MM.1S (cell line): ENCODE data around the gene ATP10D.

Experiments
- DNase-seq: peaks from one replicate; pipeline ENCODE4 v3.0.0-alpha.2; 2015
- H2AFZ ChIP-seq: fragments of 300-600 bp; sonication (generic); 2 replicates; pipeline ENCODE4 v1.6.0; 2016; ENCODE audit warnings: antibody characterized with exemption, low read length
- H3F3A ChIP-seq: fragments of 300-600 bp; sonication (generic); 2 replicates; pipeline ENCODE4 v1.6.1; 2016; ENCODE audit warnings: mild to moderate bottlenecking, antibody characterized with exemption, low read length, moderate library complexity, mixed read lengths; ENCODE audit not compliant: insufficient read depth
- H3K27ac ChIP-seq: fragments of 300-600 bp; sonication (generic); 2 replicates; pipeline ENCODE4 v1.5.1; 2016; ENCODE audit warnings: mild to moderate bottlenecking, low read length
- H3K27me3 ChIP-seq: fragments of 300-600 bp; sonication (generic); replicated peaks from 2 replicates; pipeline ENCODE4 v1.6.0; 2016; ENCODE audit warnings: low read length; ENCODE audit not compliant: insufficient read depth
- H3K36me3 ChIP-seq: fragments of 300-600 bp; sonication (generic); replicated peaks from 2 replicates; pipeline ENCODE4 v1.6.1; 2016; ENCODE audit warnings: mild to moderate bottlenecking, low read length, mixed read lengths; ENCODE audit not compliant: insufficient read depth
- H3K4me1 ChIP-seq: fragments of 300-600 bp; sonication (generic); 2 replicates; pipeline ENCODE4 v1.6.1; 2016; ENCODE audit warnings: low read length, mixed read lengths
- H3K4me2 ChIP-seq: fragments of 300-600 bp; sonication (generic); 2 replicates; pipeline ENCODE4 v1.6.0; 2016; ENCODE audit warnings: low read depth, low read length
- H3K4me3 ChIP-seq: fragments of 300-600 bp; sonication (generic); 2 replicates; pipeline ENCODE4 v1.5.1; 2016; ENCODE audit warnings: low read length, mixed read lengths
- H3K79me2 ChIP-seq: fragments of 300-600 bp; sonication (generic); 2 replicates; pipeline ENCODE4 v1.6.1; 2016; ENCODE audit warnings: mixed run types, low read length, mixed read lengths
- H3K9ac ChIP-seq: fragments of 300-600 bp; sonication (generic); 2 replicates; pipeline ENCODE4 v1.6.1; 2016; ENCODE audit warnings: low read length, mixed read lengths
- H3K9me2 ChIP-seq: fragments of 300-600 bp; sonication (generic); replicated peaks from 2 replicates; pipeline ENCODE4 v1.6.1; 2016; ENCODE audit warnings: mild to moderate bottlenecking, low read length, mixed read lengths; ENCODE audit not compliant: insufficient read depth
- H3K9me3 ChIP-seq: fragments of 300-600 bp; sonication (generic); replicated peaks from 2 replicates; pipeline ENCODE4 v1.6.1; 2016; ENCODE audit warnings: mild to moderate bottlenecking, low read length, mixed read lengths; ENCODE audit not compliant: insufficient read depth
- H4K20me1 ChIP-seq: fragments of 300-600 bp; sonication (generic); 2 replicates; pipeline ENCODE4 v1.6.1; 2016; ENCODE audit warnings: mild to moderate bottlenecking, low read length, moderate library complexity, mixed read lengths; ENCODE audit not compliant: insufficient read depth
- EZH2 ChIP-seq: fragments of 300-600 bp; sonication (generic); optimal IDR thresholded peaks from 2 replicates; pipeline ENCODE3; 2017; ENCODE audit warnings: low read depth, mild to moderate bottlenecking, antibody characterized with exemption, low read length, mixed read lengths
- EZH2phosphoT487 ChIP-seq: fragments of 300-600 bp; sonication (generic); IDR thresholded peaks from 2 replicates; pipeline ENCODE4 v1.6.1; 2018; ENCODE audit warnings: antibody characterized with exemption, low read length
- TF ChIP-seq, protein P1 (sequence below): fragments of 300-600 bp; sonication (generic); IDR thresholded peaks from 2 replicates; pipeline ENCODE4 v1.5.1; 2016; ENCODE audit warnings: antibody characterized with exemption, low read length, mixed read lengths

Gene ATP10D

DNA sequence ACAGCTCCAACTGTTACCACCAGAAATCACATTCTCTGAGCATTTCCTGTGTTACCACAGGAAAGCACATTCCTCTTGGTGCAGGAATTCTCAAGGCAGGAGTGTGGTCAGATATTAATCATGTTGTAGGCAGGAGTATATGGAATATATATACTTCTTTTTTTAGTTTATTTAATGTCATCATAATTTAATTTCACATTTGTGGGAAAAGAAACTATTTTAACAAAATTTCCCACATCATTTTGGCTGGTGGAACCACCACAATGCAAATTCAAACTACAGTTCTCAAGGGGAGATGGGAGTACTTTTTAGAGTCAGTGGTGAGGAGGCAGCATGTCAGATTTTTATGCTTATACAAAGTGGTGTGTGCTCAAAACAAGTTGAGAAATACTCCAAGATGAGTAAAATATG lies 139.0 kb downstream of the ATP10D start:
- Histone ChIP-seq H3K4me1 (no peaks in the 10 kb centered on the region), H3K27me3 (no peaks in the 10 kb centered on the region), H3K4me2 (no peak overlapping the region), H3K36me3 (no peaks in the 10 kb centered on the region), H3K9me2 (no peaks in the 10 kb centered on the region), H3F3A (no peaks in the 10 kb centered on the region), H3K9me3 (no peaks in the 10 kb centered on the region), H3K4me3 (no peak overlapping the region), H3K9ac (no peak overlapping the region), H4K20me1 (no peaks in the 10 kb centered on the region), H3K27ac (no peak overlapping the region), H2AFZ (no peak overlapping the region), H3K79me2 (no peaks in the 10 kb centered on the region)
- TF ChIP-seq EZH2phosphoT487 (no peak), EZH2 (no peak)
- TF ChIP-seq, protein P1, sequence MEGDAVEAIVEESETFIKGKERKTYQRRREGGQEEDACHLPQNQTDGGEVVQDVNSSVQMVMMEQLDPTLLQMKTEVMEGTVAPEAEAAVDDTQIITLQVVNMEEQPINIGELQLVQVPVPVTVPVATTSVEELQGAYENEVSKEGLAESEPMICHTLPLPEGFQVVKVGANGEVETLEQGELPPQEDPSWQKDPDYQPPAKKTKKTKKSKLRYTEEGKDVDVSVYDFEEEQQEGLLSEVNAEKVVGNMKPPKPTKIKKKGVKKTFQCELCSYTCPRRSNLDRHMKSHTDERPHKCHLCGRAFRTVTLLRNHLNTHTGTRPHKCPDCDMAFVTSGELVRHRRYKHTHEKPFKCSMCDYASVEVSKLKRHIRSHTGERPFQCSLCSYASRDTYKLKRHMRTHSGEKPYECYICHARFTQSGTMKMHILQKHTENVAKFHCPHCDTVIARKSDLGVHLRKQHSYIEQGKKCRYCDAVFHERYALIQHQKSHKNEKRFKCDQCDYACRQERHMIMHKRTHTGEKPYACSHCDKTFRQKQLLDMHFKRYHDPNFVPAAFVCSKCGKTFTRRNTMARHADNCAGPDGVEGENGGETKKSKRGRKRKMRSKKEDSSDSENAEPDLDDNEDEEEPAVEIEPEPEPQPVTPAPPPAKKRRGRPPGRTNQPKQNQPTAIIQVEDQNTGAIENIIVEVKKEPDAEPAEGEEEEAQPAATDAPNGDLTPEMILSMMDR, result no peak
- DNase-seq, result no peak

DNA sequence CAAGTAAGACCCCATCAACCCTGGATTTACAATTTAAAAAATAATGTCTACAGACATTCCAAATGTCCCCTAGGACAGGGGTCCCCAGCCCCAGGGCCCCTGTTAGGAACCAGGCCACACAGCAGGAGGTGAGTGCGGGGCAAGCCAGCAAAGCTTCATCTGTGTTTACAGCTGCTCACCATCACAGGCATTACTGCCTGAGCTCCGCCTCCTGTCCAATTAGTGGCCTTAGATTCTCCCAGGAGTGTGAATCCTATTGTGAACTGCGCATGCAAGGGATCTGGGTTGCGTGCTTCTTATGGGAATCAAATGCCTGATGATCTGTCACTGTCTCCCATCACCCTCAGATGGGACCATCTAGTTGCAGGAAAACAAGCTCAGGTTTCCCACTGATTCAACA lies 146.1 kb downstream of the ATP10D start:
- no peaks in the 10 kb centered on the region for H3F3A ChIP-seq
- H3K36me3 ChIP-seq, result no peaks in the 10 kb centered on the region
- no peak overlapping the region for H3K27ac ChIP-seq
- H3K4me1 ChIP-seq, result no peaks in the 10 kb centered on the region
- no peaks in the 10 kb centered on the region for H3K79me2 ChIP-seq
- no peaks in the 10 kb centered on the region for H3K9me3 ChIP-seq
- H4K20me1 ChIP-seq, result no peaks in the 10 kb centered on the region
- no peak overlapping the region for H3K4me3 ChIP-seq
- no peak overlapping the region for H2AFZ ChIP-seq
- DNase-seq, result no peak
- no peaks in the 10 kb centered on the region for H3K27me3 ChIP-seq
- H3K4me2 ChIP-seq, result no peak overlapping the region
- no peak overlapping the region for H3K9ac ChIP-seq
- TF ChIP-seq, protein P1, result no peak
- TF ChIP-seq EZH2phosphoT487, result no peak
- TF ChIP-seq EZH2, result no peak
- no peaks in the 10 kb centered on the region for H3K9me2 ChIP-seq

DNA sequence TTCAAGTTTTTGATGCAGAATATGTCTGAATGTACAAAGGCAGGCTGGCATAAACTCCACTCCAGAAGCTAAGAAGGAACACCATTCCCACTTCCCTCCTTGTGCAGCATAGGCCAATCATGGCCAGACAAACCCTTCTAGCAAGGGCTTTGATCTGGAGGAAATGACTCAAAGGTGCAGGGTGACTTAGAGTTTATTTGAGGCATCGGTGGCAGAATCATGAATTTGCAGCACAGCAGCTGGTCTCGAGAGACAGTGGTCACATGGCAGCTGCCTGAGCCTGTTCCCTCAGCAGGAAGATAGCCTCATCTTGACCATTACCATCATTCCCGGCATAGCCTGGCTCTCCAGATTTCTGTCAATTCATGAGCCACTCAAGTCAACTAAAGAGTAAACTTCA lies 154.5 kb downstream of the ATP10D start:
- no peaks in the 10 kb centered on the region for H3K36me3 ChIP-seq
- no peak overlapping the region for H3K4me2 ChIP-seq
- H4K20me1 ChIP-seq, result no peaks in the 10 kb centered on the region
- H2AFZ ChIP-seq, result no peak overlapping the region
- H3K4me1 ChIP-seq, result no peaks in the 10 kb centered on the region
- H3K4me3 ChIP-seq, result no peak overlapping the region
- TF ChIP-seq EZH2phosphoT487 (no peak), EZH2 (no peak)
- TF ChIP-seq, protein P1, result no peak
- DNase-seq, result no peak
- no peaks in the 10 kb centered on the region for H3F3A ChIP-seq
- no peaks in the 10 kb centered on the region for H3K9me2 ChIP-seq
- H3K9me3 ChIP-seq, result no peaks in the 10 kb centered on the region
- no peaks in the 10 kb centered on the region for H3K27me3 ChIP-seq
- no peak overlapping the region for H3K27ac ChIP-seq
- H3K9ac ChIP-seq, result no peak overlapping the region
- no peaks in the 10 kb centered on the region for H3K79me2 ChIP-seq

DNA sequence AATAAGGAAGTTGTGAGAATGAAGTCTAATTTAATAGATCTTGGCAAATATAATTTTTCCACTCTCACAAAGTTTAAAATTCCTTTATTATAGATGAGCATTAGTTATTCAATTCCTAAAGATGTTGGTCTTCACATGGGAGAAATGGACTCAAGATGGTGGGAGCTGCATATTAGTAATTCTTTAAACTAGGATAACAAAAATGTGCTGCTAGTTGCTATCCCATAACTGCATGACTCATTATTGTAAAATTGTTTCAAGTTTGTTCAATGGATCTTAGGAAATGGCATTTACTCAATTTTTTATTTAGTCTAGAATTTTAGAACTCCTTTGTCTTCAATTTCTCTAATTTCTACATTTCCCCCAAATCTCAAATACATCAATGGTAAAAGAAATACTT lies 155.8 kb downstream of the ATP10D start:
- H3K4me1 ChIP-seq, result no peaks in the 10 kb centered on the region
- H3K79me2 ChIP-seq, result no peaks in the 10 kb centered on the region
- no peak overlapping the region for H3K4me2 ChIP-seq
- H2AFZ ChIP-seq, result no peak overlapping the region
- H3K27me3 ChIP-seq, result no peaks in the 10 kb centered on the region
- no peaks in the 10 kb centered on the region for H3K9me2 ChIP-seq
- H3F3A ChIP-seq, result no peaks in the 10 kb centered on the region
- no peaks in the 10 kb centered on the region for H3K36me3 ChIP-seq
- no peaks in the 10 kb centered on the region for H3K9me3 ChIP-seq
- H3K27ac ChIP-seq, result no peak overlapping the region
- H4K20me1 ChIP-seq, result no peaks in the 10 kb centered on the region
- H3K4me3 ChIP-seq, result no peak overlapping the region
- H3K9ac ChIP-seq, result no peak overlapping the region
- TF ChIP-seq EZH2, result no peak
- TF ChIP-seq EZH2phosphoT487, result no peak
- TF ChIP-seq, protein P1, result no peak
- DNase-seq, result no peak
